Fibroblast of skin of back (primary cell): ENCODE results near the gene SLCO3A1. TPM values are rescaled to one million over a fixed set of nuclear protein-coding genes. Genes with fewer than 3 reads are reported as not detected.

Experiments used
- DNase-seq: peaks from one replicate; pipeline ENCODE4 v3.0.0-alpha.2; 2013
- polyA plus RNA-seq, 2 experiments: library from polyadenylated mRNA; unstranded; fragments of 120-200 nt; gene quantifications; one replicate each; pipeline ENCODE4 v1.2.1, GENCODE V29; 2013; ENCODE audit not compliant: insufficient read length in 2 of 2

SLCO3A1 gene
- 4.6 TPM for polyA plus RNA-seq (2013, experiment 1 of 2; ENCODE audit: insufficient read length)
- 1.3 TPM for polyA plus RNA-seq (2013, experiment 2 of 2; ENCODE audit: insufficient read length)

DNA sequence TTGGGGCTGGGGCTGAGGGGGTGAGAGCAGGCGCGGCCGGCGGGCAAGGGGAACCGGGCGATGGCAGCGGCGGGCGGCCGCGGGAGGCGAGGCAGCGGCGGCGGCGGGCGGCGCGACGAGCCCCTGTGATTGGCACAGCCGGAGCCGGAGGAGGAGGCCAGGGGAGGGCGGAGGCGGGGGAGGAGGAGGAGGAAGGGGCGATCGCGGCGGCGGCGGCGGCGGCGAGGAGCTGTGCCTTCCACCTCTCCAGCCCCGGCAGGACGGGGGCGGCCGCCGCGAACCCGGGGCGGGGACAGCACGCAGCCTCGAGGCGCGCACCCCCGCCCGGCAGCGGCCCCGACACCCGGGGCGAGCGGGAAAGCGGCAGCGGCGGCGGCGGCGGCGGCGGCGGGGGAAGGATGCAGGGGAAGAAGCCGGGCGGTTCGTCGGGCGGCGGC, at the start of gene SLCO3A1:
TSS of gene SLCO3A1 (plus strand) at position 198 of the 437 bp plus-strand sequence.
- DNase-seq: peak; percentile 66

DNA sequence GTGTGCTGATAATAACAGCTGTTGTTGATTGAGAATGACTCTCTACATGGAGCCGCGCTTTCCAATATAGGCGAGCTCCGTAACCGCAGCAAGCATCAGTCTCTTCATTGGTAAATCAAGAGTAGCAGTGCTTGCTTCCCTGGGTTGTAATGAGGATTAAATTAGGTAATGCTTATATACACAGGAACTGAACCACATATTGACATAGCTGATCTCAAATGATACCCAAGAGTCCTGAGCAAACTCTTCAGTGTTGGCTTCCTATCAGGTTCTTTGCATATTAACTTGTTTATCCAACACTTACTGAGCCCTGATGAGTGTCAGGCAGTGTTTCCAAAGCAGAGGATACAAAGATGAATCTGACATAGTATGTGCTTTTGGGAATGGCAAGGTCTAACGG, 46.4 kb upstream of the SLCO3A1 start:
- DNase-seq: no peak

DNA sequence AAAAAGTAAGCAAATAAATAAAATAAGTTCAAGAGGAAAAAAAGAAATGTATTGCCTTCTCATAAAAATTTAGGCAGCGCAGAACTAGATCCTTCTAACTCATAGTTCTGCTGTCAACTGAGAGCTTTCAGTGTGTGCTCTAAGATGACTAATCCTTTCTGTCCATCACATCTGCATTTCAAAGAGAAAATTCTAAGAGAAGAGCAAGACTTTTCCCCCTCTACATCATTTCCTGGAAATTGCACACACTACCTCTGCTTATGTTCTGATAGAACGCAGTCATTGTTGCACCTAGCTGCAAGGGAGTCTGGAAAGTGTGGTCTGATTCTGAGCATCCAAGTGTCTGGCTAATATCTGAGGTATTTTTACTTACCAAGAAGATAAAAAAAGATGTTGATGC, 39.6 kb upstream of the SLCO3A1 start:
- DNase-seq: no peak

DNA sequence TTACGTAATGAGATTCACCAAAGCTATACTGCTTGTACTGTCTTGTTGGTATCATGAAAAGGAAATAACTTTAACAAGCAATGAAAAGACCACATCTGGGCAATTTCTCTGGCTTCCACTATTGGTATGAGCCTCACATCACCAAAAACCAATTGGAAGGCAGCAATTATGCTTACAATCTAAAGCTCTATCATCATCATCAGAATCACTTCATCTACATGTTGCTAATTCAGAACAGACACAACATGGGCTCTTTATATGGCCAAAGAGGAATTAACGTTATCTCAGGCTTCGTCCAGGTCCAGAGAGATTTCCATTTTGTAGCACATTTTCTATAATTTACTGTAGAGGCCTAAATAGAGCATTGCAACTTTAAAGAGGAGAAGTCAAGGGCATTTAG, 36.6 kb upstream of the SLCO3A1 start:
- no peak for DNase-seq

DNA sequence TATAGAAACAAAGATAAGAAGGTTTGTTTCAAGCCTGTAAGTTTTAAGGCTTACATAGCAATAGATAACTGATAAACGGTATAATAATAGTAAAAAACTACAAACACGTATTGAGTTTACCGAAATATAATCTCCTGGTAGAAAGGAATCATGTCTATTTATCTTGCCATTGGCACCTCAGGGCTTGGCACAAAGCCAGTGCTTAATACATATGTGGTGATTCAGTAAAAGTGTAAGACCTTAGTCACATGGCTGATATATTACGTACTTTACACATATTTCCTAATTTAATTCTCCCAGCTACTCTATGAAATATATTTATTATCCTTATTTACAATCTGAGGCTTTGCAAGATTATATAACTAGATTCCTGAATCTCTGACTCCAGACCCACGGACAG, 32.0 kb upstream of the SLCO3A1 start:
- peak; percentile 2 for DNase-seq

DNA sequence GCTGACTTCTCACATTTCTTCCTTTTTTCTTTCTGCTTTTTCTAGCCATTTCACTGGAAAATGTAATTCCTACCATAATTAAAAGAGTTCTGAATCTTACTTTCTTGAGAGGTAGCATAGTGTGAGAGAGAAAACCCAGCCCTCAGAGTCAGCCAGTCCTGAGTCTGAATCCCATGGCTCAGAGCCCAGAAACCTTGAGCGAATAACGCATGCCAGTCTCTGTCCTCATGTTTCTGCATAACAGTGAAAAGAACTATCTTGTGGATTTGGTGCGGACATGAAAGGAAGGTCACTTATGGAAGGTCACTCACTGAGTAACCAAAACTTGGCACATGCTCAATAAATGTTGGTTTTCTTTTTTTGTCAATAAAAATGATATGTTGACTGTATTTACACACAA, 29.3 kb upstream of the SLCO3A1 start:
- DNase-seq: no peak

DNA sequence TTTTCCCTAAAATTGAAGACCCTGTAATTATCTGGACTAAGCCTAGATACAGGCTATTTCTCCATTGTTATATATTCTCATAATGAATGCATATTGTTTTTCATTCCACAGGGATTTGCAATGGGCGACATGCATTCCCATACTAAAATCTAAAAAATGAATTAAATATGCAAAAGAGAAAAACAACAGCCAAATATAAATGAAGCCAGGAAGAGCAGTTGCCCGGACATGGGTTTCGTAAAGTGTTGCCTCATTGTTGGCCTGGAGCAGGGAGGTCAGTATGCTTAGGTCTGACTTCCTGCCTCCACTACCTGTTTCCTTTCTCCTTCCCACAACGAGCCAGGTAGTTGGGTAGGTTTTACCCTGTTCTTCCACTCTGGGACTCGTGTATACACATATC, 27.1 kb upstream of the SLCO3A1 start:
- no peak for DNase-seq

DNA sequence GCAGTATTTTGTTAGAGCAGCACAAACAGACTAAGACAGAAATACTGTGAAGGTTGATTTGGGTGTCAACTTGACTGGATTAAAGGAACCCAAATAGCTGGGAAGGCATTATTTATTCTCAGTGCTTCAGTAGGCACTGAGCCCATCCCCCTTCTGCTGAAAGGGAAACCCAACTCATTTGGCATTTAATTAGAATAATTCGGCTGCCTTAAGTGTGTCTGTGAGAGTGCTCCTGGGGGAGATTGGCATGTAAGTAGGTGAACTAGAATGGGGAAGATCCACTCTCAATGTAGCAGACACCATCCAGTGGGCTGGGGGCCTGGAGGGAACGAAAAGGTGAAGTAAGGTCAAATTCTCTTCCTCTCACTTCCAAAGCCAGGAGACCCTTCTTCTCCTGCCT, 20.5 kb upstream of the SLCO3A1 start:
- no peak for DNase-seq

DNA sequence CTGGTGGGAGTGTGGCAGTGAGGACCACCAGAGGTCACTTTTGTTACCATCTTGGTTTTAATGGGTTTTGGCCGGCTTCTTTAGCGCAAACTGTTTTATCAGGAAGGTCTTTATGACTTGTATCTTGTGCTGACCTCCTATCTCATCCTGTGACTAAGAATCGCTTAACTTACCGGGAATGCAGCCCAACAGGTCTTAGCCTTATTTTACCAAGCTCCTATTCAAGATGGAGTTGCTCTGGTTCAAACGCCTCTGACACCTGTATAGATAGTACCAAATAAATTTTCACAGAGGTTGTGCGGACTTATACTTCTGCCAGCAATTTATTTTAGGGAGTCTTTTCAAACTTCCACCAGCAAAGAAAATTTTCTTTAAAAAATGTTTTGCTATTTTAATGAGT, 13.6 kb upstream of the SLCO3A1 start:
- no peak for DNase-seq

DNA sequence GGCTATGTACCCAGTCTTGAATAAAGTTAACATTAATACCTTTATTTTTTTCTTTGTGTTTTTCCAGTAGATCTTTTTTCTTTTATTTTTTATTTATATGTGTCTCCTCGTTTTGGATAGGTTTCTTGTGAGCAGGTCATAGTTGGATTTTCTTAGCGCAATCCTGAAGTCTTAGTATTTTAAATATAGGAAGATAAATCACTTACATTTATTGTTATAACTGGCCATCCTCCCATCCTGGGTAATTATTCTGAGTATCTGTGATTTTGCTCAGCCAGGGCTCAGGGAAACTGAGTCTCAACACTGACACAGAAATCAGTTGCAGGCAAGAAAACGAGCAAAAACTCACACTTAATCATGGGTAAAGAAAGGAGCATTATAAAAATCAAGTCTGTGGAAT, 11.6 kb upstream of the SLCO3A1 start:
- DNase-seq: no peak

DNA sequence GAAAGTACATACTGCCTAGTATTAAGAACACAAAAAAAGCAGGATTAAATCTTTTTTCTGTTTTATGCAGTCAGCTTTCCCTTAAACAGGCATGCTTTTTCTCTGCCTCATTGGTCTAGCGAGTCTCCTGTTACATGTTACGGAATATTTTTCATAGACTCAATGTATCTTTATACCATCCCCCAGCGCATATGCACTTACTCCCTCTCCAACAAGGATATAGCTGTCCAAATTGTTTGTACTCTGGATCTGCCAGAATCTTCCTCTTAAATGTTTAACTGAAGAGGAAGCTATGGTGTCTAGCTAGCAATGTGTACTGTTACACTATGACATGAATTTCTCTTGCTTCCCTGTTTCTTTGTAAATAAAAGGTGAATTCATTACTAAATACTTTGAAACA, 9.2 kb upstream of the SLCO3A1 start:
- no peak for DNase-seq

DNA sequence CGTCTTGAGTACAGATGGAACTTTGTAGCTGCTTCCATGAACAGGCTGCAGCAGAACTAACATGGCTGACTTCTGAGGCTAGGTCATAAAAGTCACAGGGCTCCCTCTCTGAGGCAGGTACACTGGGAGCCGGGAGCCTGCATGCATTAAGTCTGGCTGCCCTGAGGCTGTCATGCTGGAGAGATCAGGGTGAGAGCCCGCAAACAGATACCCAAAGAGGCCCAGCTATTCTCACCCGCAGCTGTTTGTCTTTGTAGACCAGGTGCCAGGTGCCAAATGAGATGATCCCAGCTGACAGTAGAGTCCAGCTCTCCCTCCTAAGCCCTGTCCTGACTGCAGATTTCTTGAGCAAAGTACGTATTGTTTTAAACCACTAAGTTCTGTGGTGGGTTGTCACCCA, 8.6 kb upstream of the SLCO3A1 start:
- no peak for DNase-seq

DNA sequence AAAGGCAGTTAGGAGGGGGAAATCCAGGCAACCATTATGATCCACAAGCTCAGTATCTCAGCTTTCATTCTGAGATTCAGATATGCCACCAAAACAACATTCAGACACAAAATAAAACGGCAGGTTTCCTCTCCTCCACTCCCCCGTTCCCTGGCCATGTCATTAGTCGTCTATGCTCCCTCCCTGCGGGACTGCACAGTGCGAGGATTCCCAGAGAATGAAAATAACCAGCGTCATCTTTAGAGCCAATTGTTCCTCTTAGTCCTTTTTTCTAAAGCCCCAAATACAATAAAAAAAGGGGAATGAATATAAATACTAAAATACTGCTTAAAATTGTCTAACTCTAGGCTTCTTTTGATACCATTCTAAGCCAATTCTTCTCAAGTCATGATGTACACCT, 7.8 kb upstream of the SLCO3A1 start:
- no peak for DNase-seq

DNA sequence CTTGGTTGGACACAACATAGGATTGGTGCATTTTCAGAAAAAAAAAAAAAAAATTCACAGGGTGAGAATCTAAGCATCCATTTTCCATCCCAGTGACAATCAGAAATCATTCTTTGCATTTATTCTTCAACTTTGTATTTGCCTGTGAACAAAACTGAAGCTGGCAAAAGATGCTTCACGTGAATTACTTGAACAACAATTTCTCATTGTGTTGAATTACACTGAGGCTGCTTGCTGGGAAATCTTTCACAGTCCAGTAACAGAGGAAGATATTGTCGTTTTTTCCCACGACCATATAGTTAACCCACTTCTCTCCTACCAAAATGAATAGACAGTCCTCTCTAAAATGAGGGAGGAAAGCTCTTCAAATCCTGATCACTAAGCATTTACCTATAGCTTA, 4.3 kb upstream of the SLCO3A1 start:
- no peak for DNase-seq

DNA sequence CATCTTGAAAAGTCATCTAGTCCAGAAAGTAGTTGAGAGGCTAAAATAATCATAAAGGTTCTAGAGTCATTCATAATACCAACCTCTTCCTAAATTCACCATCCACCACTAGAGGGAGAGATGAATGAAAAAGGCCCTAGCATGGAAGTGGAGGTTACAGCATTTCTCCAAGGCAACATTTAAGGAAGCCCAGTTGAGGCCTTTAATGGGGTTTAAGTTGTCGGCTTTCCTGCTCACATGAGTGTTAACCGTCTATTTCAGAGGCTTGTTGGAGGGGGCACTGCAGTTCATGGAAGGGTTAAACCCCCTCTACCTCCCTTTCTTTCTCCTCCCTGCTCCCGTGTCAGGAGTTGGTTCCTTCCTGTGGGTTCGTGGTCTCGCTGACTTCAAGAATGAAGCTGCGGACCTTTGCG, 3.8 kb upstream of the SLCO3A1 start:
- peak; percentile 54 for DNase-seq

DNA sequence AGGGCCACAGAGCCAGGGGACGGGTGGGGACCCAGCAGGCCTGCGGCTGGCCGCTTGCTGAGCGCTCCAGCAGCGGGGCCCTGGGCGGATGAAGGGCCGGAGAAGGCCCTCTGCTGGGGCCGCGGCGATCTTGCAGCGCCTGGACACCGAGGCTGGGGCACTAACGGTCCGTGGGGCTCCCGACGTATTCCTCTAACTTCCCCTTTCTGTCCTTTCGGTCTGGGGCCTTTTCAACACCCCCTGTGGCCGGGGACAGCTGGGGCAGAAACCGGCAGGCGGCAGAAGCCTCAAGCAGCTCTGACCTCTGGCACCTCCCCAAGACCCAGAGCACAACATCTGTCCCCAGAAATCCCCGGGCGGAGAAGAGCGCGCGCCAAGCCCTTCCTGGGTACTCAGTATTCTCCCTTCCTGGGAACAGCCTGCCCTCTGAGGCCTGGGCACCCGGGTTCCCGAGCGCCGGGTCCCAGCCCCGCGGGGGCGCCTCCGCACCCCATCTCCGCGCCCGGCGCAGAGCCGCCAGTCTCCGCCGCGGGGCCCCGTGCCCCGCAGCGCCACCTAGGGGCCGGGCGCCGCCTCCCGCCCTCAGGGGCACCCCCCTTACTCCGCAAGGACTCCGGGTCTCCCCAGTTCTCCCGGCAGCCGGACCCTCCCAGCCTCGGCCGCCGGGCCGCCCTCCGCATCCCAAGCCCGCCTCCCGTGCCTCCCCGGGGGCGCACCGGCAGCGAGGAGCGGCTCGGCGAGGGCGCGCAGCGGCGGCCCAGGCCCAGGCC, 582 bp upstream of the SLCO3A1 start:
- DNase-seq: peak; percentile 58

DNA sequence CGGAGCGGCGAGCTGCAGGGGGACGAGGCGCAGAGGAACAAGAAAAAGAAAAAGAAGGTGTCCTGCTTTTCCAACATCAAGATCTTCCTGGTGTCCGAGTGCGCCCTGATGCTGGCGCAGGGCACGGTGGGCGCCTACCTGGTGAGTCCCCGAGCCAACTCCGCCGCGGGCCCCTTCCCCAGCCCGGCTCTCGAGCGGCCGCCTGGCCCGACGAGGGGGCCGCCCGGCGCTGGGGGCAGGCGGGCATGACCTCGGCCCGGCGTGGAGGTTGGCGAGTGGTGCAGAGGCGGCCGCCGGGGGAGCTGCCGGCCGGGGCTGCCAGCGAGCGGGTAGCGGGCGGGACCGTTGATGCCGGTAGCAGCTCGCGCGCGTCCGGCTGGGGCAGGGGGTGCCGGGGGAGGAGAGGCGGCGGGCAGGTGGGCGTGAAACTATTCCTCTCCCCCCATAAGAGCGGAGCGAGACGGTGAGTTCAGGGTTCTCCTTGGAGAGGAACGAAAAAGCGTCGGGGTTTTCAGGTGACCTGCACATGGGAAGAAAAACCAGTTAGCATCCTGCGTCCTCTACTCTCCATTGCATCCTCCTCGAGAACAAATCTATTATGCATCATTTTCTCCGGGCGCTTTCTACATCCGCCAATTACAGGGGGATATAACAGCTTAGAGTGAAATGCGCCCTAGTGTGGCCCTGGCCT, 585 bp downstream of the SLCO3A1 start:
- DNase-seq: peak; percentile 16

DNA sequence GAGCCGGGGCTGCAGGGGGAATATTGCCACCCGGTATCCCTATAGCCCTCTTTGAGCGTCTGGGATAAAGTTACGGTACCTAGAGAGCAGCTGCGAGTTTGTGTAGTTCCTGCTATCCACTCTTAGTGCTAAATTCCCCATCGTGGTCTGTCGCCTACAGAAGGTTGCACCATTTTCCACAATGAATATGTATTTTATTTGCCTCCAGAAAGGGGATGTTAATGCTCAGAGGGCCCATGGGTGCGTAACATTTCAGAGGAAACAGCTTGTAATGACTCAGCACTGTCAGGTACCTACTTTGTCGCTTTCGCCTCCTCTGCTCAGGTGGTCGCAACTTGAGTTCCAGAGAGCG, 1.1 kb downstream of the SLCO3A1 start:
- DNase-seq: no peak

DNA sequence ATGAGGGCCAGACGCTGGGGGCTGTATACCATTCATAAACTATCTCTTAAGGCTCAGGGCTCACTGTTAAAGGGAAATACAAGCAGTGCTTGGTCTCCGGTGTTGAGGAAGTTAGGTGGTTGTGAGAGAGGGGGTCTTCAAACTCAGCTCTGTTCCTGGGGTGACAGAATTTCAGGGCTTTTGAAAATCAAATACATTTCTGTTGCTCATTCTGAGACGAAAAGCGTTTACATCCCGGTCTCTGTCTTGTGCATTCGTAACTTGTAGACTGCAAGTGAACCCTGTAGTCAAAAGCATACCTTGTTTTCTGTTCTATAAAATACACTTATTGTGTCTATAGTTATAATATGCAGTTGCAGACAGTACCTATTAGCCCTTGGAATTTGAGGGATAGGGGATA, 1.7 kb downstream of the SLCO3A1 start:
- DNase-seq: no peak

DNA sequence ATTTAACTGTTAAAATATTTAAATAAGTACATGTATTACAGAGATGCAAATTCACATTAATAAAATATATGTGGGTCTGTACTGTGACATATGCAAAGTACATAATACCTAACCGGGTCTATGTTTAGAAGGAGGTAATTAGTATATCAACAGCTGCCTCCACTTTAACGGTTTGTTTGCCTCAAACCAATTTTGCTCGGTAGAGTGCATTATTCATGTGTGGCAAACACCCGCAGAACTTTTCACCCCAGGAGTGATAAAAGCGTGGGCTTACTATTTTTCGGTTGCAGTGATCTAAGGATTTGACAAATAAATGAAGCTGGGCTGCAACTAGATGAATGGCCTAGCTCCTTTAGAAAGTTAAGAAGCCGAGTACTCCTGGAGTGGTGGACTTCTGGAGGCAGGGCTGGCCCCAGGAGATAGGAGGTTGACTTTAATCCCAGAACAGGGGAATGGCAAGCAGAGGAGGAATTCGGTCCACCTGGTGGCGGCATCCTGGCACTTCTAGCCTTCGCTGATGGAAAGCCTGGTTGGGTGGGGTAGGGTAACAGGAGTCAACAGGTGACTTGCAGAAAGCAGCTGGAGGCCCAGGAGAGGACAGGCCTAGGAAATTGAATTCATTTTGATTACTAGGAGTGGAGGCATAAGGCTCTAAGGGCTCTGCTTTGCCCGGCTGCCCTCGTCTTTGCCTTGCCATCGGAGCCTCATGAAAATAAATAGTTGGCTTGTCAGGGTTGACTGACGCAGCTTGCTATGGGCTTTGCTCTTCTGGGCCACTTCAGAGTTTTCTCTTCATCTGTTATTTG, 2.4 kb downstream of the SLCO3A1 start:
- DNase-seq: no peak

DNA sequence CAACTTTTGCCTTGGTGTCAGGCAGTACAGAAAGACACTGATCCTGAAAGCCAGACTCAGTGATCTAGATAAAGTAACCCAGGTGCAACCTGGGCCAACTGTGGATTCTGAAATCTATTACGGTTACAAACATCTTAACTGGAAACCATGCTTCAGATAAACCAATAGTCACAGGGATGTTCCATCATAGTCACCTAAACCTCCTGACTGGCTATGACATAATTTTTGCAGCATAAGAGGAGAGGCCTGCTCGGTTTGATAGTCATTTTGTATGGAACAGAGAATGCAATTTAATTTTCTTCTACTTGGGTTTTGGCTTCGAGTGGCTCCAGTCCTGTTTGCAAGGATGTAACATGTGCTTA, 3.7 kb downstream of the SLCO3A1 start:
- no peak for DNase-seq

DNA sequence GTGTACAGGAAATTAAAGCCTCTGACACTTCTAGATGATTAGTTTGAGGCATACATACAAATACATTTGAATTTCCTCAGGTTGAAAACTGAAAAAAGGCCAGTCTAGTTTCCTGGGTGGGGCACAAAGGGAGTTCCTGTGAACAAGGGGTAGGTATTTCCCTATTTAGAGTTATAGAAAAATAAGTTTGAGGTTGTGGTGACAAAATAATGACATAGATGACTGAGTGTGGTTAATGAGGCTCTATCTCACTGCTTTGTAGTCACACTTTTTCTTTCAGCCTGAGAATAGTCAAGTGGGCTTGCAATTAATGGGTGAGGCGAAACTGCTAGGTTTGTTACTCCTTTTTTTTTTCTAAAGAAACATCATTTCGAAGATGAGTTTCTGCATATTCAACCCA, 4.3 kb downstream of the SLCO3A1 start:
- DNase-seq: no peak

DNA sequence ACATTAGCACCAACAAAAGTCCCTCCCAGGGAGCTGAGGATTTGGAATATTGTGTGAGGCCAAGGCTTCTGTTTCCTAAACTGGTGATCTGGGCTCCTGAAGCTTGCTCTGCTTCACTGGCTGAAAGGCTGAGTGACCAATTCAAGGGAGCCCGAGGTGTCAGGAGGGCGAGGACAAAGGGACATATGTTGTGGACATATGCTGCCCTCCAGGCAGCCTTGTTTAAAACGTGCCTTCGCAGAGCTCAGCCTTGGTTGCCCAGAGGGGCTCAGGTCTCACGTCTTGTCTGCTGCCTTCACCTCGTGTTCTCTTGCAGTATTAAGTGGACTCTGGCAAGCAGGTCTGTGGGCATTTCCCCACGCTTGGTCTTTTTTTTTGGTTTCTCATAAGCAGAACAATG, 7.0 kb downstream of the SLCO3A1 start:
- DNase-seq: no peak

DNA sequence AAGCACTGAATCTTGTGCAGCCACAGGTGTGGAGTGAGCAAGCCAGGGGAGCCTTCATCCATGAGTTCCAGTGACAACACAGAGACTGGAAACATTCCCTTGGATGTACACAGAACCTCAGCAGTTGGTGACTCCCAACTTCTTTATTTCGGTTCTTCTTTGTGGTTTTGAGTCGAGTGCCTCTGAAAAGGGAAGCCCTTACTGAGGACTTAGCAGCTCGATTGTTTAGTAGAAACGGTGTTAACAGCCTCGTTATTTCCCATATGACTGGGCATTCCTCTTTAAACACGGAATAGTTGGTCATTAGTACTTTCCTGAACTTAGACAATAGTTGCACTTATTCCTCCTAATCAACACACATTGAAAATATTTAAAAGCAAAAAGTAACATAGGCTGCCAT, 7.7 kb downstream of the SLCO3A1 start:
- DNase-seq: no peak
